GM19023 (cell line): ENCODE data around the gene KIAA1217.

Experiments used
- ATAC-seq: cut with Tn5 transposase; IDR thresholded peaks from one replicate; pipeline ENCODE4 v1.9.1; 2021; ENCODE audit warnings: mild to moderate bottlenecking, moderate library complexity; ENCODE audit not compliant: unreplicated experiment

KIAA1217 gene

GRCh38 chr10:24208661-24209431 is at the start of gene KIAA1217:
Gene KIAA1217, plus strand, starts transcription at chr10:24209138. Its CDS starts 56 bp downstream, at chr10:24209194.
- peak; percentile 37 for ATAC-seq

GRCh38 chr10:24162206-24162985 is 46.5 kb upstream of the KIAA1217 start:
- ATAC-seq = no peak

- ATAC-seq = no peak
These were observed 45.5 kb upstream of the KIAA1217 start for GRCh38 chr10:24163485-24163884.

- ATAC-seq = no peak
These were observed 40.4 kb upstream of the KIAA1217 start for GRCh38 chr10:24168258-24169170.

GRCh38 chr10:24170199-24170598 is 38.7 kb upstream of the KIAA1217 start:
- no peak for ATAC-seq

- ATAC-seq = no peak
These were observed 36.0 kb upstream of the KIAA1217 start for GRCh38 chr10:24172909-24173308.

GRCh38 chr10:24174014-24174413 is 34.9 kb upstream of the KIAA1217 start:
- no peak for ATAC-seq

GRCh38 chr10:24176658-24177057 is 32.3 kb upstream of the KIAA1217 start:
- ATAC-seq = no peak

- ATAC-seq = no peak
These were observed 31.3 kb upstream of the KIAA1217 start for GRCh38 chr10:24177636-24178035.

GRCh38 chr10:24180891-24181290 is 28.0 kb upstream of the KIAA1217 start:
- ATAC-seq = no peak

GRCh38 chr10:24184455-24184854 is 24.5 kb upstream of the KIAA1217 start:
- no peak for ATAC-seq

- ATAC-seq = no peak
These were observed 15.6 kb upstream of the KIAA1217 start for GRCh38 chr10:24193330-24193729.

GRCh38 chr10:24197263-24197662 is 11.7 kb upstream of the KIAA1217 start:
- ATAC-seq = no peak

- ATAC-seq = no peak
These were observed 7.3 kb upstream of the KIAA1217 start for GRCh38 chr10:24201503-24202180.

GRCh38 chr10:24202181-24202570 is 6.8 kb upstream of the KIAA1217 start:
- ATAC-seq = no peak

- ATAC-seq = no peak
These were observed 3.1 kb upstream of the KIAA1217 start for GRCh38 chr10:24205821-24206220.

- no peak for ATAC-seq
These were observed 2.6 kb upstream of the KIAA1217 start for GRCh38 chr10:24206334-24206733.

GRCh38 chr10:24206926-24207325 is 2.0 kb upstream of the KIAA1217 start:
- no peak for ATAC-seq

- ATAC-seq = no peak
These were observed 1.6 kb upstream of the KIAA1217 start for GRCh38 chr10:24207341-24207740.

GRCh38 chr10:24207781-24208611 is 942 bp upstream of the KIAA1217 start:
- no peak for ATAC-seq
